Large intestine (tissue), 3 donors: ENCODE measurements around the gene CMBL. TPM values are rescaled to one million over a fixed set of nuclear protein-coding genes. Genes with fewer than 3 reads are reported as not detected.
A peak's percentile ranks its signal among the peaks of the same experiment; 100 is the strongest.
"Not testable (repeated sequence)": the region's sequence is repeated elsewhere in the genome, so short reads cannot be mapped to it uniquely, and the experiment has no call there.

Source experiments
- DNase-seq, 2 donors: peaks; one replicate each; pipeline versions ENCODE4 v3.0.0 to v3.0.0-alpha.2; 2013
- H3K27ac ChIP-seq: one replicate; pipeline ENCODE4 v1.5.1; 2013; ENCODE audit warnings: low read length
- H3K27me3 ChIP-seq: 2 replicates; pipeline ENCODE4 v1.6.1; 2013; ENCODE audit warnings: low read length; ENCODE audit not compliant: control insufficient read depth, insufficient read depth
- H3K36me3 ChIP-seq: 2 replicates; pipeline ENCODE4 v1.6.1; 2013; ENCODE audit warnings: low read length; ENCODE audit not compliant: control insufficient read depth, insufficient read depth
- H3K4me1 ChIP-seq: one replicate; pipeline ENCODE4 v1.6.1; 2013; ENCODE audit warnings: low read length; ENCODE audit not compliant: control insufficient read depth, insufficient read depth
- H3K4me3 ChIP-seq: one replicate; pipeline ENCODE4 v1.5.1; 2013; ENCODE audit warnings: low read length
- H3K9me3 ChIP-seq: one replicate; pipeline ENCODE4 v1.6.1; 2013; ENCODE audit warnings: mild to moderate bottlenecking, low read depth, low read length, moderate library complexity; ENCODE audit not compliant: control insufficient read depth
- WGBS: methylation state at CpG from one replicate; pipeline ENCODE4 v1.1.5; 2013; ENCODE audit warnings: low lambda C conversion rate; ENCODE audit not compliant: insufficient coverage; 5-methylcytosine and 5-hydroxymethylcytosine counted together
- polyA plus RNA-seq: library from polyadenylated mRNA; unstranded; fragments of 120-200 nt; gene quantifications from one replicate; pipeline ENCODE4 v1.2.1, GENCODE V29; 2013

CMBL gene
- polyA plus RNA-seq, 1 donor = 61.2 TPM

GRCh38 chr5:10275460-10275859 lies 32.2 kb downstream of the CMBL start:
- Histone ChIP-seq H3K9me3 (no peaks in the 10 kb centered on the region), H3K27ac (no peak overlapping the region), H3K4me3 (no peak overlapping the region), H3K4me1 (no peaks in the 10 kb centered on the region), H3K27me3 (no peaks in the 10 kb centered on the region), H3K36me3 (peaks cover 14% of the 10 kb centered on the region)
- no peak for DNase-seq
- 72% methylated on average over 3 of the region's 10 CpGs for WGBS

GRCh38 chr5:10272875-10273209 lies 34.9 kb downstream of the CMBL start:
- H3K4me1 ChIP-seq, H3K36me3 ChIP-seq, DNase-seq, H3K4me3 ChIP-seq, H3K27me3 ChIP-seq, H3K9me3 ChIP-seq, H3K27ac ChIP-seq: not testable (repeated sequence)
- WGBS = 86% methylated on average over 2 of the region's 6 CpGs

- Histone ChIP-seq H3K27me3 (no peaks in the 10 kb centered on the region), H3K27ac (no peak overlapping the region), H3K4me3 (no peak overlapping the region), H3K9me3 (no peaks in the 10 kb centered on the region), H3K4me1 (peaks cover under 1% of the 10 kb centered on the region), H3K36me3 (peaks cover 2% of the 10 kb centered on the region)
- no peak for DNase-seq
- WGBS = 85% methylated on average over 5 of the region's 9 CpGs
These were observed 35.4 kb downstream of the CMBL start for GRCh38 chr5:10272053-10272874.

GRCh38 chr5:10268100-10268499 lies 39.6 kb downstream of the CMBL start:
- peak overlapping the region; percentile 36 for H3K27ac ChIP-seq
- H3K4me1 ChIP-seq = peaks cover 5% of the 10 kb centered on the region
- no peaks in the 10 kb centered on the region for H3K9me3 ChIP-seq
- no CpG with 5 or more reads among the region's 10 CpGs for WGBS
- peaks cover 23% of the 10 kb centered on the region for H3K36me3 ChIP-seq
- H3K4me3 ChIP-seq = no peak overlapping the region
- no peak for DNase-seq
- H3K27me3 ChIP-seq = no peaks in the 10 kb centered on the region

- Histone ChIP-seq H3K4me1 (peaks cover 5% of the 10 kb centered on the region), H3K27ac (peak overlapping the region; percentile 57), H3K4me3 (no peak overlapping the region), H3K36me3 (peaks cover 36% of the 10 kb centered on the region), H3K27me3 (no peaks in the 10 kb centered on the region), H3K9me3 (no peaks in the 10 kb centered on the region)
- WGBS = 86% methylated on average over 2 of the region's 4 CpGs
- no peak for DNase-seq
These were observed 40.9 kb downstream of the CMBL start for GRCh38 chr5:10266839-10267238.

- Histone ChIP-seq H3K27me3 (no peaks in the 10 kb centered on the region), H3K4me3 (no peak overlapping the region), H3K9me3 (no peaks in the 10 kb centered on the region), H3K4me1 (peaks cover 5% of the 10 kb centered on the region), H3K27ac (no peak overlapping the region), H3K36me3 (peaks cover 43% of the 10 kb centered on the region)
- 83% methylated on average over 1 of the region's 4 CpGs for WGBS
- DNase-seq = no peak
These were observed 41.6 kb downstream of the CMBL start for GRCh38 chr5:10266137-10266536.

- Histone ChIP-seq H3K27ac (no peak overlapping the region), H3K4me1 (peaks cover 5% of the 10 kb centered on the region), H3K27me3 (no peaks in the 10 kb centered on the region), H3K36me3 (peaks cover 49% of the 10 kb centered on the region), H3K9me3 (no peaks in the 10 kb centered on the region), H3K4me3 (no peak overlapping the region)
- DNase-seq = no peak
- WGBS = no CpG with 5 or more reads among the region's 6 CpGs
These were observed 42.2 kb downstream of the CMBL start for GRCh38 chr5:10265245-10266109.

- Histone ChIP-seq H3K4me1 (peaks cover 5% of the 10 kb centered on the region), H3K36me3 (peaks cover 58% of the 10 kb centered on the region), H3K27me3 (no peaks in the 10 kb centered on the region), H3K4me3 (no peak overlapping the region), H3K27ac (no peak overlapping the region), H3K9me3 (no peaks in the 10 kb centered on the region)
- no peak for DNase-seq
- WGBS = 70% methylated on average over 2 of the region's 3 CpGs
These were observed 43.1 kb downstream of the CMBL start for GRCh38 chr5:10264604-10265003.

- DNase-seq = no peak
- WGBS = no CpG with 5 or more reads among the region's 11 CpGs
- Histone ChIP-seq H3K27me3 (no peaks in the 10 kb centered on the region), H3K9me3 (no peaks in the 10 kb centered on the region), H3K27ac (no peak overlapping the region), H3K4me1 (peaks cover 5% of the 10 kb centered on the region), H3K4me3 (no peak overlapping the region), H3K36me3 (peaks cover 74% of the 10 kb centered on the region)
These were observed 44.7 kb downstream of the CMBL start for GRCh38 chr5:10262995-10263394.

- no peaks in the 10 kb centered on the region for H3K9me3 ChIP-seq
- H3K36me3 ChIP-seq = peaks cover 78% of the 10 kb centered on the region
- peaks cover 4% of the 10 kb centered on the region for H3K4me1 ChIP-seq
- H3K27me3 ChIP-seq = no peaks in the 10 kb centered on the region
- no peak overlapping the region for H3K4me3 ChIP-seq
- WGBS = 87% methylated on average over 12 of the region's 18 CpGs
- DNase-seq = no peak
- no peak overlapping the region for H3K27ac ChIP-seq
These were observed 45.5 kb downstream of the CMBL start for GRCh38 chr5:10262121-10262774.
